NCI-H2029 (cell line): ENCODE measurements around the gene MRPL49.
A peak's percentile ranks its signal among the peaks of the same experiment; 100 is the strongest.

Experiments used
- DNase-seq: peaks from one replicate; lab custom pipeline; 2025; lab: John Stamatoyannopoulos, UW

Gene MRPL49

DNA sequence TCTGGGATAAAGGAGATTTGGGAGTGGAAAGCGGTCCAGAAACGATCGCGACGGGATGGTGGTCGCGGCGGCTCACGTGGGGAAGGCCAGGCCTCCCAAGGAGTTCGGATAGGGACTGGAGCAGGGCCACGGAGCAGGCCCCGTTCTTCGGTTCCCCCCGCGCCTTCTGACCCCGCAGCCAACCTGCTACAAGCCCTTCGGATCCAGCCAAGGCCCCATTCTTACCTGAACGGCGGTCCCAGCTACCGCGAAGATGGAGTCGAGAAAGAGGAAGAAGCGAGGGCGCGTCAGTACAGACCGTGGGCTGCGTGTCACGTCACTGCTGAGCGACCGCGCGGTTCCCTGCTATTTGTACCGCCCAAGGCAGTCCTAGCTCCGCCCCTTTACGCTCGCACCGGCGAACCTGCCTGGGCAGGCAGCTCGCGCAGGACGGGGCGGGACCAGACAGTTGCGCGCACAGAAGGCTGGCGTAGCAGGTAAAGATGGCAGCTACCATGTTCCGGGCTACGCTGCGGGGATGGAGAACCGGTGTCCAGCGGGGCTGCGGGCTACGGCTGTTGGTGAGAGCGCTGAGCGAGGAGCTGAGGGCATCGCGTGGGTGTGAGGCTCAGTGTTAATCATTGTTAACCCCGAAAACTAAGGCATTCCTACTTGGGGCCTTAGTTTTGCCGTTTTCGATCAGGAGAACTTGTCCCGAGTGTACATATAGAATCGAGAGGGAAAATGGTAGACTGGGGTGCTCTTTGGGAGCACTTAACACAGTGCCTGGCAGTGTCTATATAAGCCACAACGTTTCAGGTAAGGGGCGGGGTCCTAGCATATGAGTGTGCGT, at the start of gene MRPL49, which contains the start of gene FAU:
Gene MRPL49, plus strand, starts transcription at position 457 of the 832 bp plus-strand sequence. Its CDS starts 26 bp downstream, at position 483.
Gene FAU, minus strand, starts transcription at position 270 of the 832 bp plus-strand sequence. CDS start 321 bp downstream, outside the sequence.
- peak; percentile 99 for DNase-seq

DNA sequence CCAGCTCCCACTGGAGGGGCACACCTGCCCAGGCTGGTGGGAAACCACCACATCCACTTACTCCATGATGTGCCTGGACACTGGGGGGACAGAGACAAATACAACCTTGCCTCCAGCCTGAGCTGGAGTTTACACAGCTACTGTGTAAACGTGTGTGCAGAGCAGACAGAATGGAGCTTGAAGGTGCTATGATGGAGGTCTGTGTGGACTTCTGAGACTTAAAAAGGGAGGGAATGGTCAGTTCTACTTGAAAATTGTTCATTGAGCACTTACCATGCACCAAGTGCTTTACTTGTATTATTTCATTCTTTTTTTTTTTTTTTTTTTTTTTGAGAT, 49.5 kb upstream of the MRPL49 start:
- no peak for DNase-seq

DNA sequence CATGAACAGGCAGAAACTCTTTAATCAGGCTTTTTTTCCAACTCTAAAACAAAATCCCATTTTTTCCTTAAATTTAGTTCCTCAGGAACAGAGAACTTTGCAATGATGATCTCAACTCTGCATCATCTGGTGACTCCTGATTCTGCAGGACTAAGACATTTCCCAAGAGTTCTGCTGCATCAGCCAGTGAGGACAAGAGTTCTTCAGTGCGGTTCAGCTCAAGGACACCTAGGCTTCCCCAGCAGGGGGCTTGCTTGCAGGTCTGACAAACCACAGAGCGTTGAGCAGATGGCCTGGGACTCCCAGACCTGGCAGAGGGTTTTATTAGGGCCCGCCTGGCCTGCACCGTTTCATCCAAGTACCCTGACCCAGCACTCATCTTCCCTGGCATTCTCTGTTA, 44.7 kb upstream of the MRPL49 start:
- DNase-seq: no peak

- DNase-seq: peak; percentile 29
Measured at GRCh38 chr11:65078151-65078550, 44.0 kb upstream of the MRPL49 start.

DNA sequence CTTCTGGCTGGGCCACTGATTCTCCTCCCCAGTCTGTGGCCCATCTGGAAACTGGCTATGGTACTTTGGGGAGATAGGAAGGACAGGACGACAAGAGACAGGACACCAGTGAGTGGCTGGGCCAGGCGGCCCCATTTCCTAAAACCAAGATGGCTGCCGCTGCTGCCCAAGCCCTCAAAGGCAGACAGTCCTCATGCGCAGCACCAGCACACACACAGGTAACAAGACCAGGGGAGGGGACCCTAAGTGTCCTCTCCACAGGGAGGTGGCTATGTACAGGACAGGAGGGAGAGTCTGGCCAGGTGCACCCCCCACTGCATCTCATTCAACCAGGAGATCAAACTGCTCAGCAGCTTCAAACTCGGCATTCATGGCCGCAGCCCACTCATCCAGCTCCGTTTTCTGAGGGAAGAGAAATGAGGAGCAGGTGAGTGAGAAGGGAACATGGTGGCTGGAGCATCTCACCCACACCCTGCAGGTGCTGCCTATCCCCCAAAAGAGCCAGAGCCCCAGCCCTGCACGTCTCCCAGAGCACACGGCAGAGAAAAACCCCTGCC, 43.3 kb upstream of the MRPL49 start:
- DNase-seq: no peak

- DNase-seq: no peak
Measured at GRCh38 chr11:65083134-65083833, 38.8 kb upstream of the MRPL49 start.

GRCh38 chr11:65083834-65084597, 38.1 kb upstream of the MRPL49 start, which contains the start of the genes CDCA5 and ZFPL1:
CDCA5 (minus strand) TSS chr11:65084040; CDS start chr11:65083978, 62 bp downstream.
ZFPL1 (plus strand) TSS chr11:65084222; CDS start chr11:65084699, 477 bp downstream.
- peak; percentile 91 for DNase-seq

DNA sequence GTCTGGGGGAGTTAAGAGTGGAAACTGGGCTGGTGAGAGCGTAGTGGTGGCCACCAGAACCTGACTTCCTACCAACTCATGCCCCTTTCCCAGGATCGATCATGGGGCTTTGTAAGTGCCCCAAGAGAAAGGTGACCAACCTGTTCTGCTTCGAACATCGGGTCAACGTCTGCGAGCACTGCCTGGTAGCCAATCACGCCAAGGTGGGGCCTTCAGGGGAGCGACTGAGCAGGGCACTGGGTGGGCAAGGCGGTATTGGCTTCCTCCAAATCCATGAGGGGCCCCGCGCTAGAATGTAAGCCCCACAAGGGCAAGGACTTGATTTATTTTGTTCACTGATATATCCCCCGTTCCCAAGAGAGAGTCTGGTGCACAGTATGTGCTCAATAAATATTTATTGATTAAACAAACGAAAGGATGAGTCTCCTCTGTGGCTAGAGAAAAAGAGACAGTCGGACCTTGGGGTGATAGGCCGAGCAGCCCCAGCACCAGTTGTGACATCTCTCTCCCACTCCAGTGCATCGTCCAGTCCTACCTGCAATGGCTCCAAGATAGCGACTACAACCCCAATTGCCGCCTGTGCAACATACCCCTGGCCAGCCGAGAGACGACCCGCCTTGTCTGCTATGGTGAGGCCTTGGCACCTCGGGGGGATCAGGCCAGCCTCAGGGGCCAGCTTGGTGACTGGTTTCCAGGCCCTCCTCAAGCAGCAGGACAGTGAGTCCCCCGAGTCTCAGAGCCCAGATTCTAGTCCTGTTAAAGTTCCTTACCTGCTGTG, 37.3 kb upstream of the MRPL49 start:
- DNase-seq: no peak

DNA sequence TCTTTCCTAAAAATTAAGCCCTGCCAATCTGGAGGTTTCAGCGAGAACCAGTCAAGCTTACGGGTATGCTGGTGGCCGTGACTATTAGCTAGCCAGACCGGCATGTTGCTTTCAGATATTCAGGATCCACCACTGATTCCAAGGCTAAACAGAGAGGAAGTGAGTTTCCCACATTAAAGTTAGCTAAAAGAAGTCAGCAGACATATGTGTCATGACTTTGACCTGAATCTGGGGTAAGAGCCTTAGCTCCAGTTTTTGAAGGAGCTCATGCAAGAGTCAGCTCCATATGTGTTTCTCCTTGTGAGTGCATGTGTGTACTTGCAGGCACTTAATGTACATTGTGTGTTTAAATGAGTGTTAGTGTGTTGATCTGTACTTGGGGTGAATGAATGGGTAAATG, 36.7 kb upstream of the MRPL49 start:
- no peak for DNase-seq

DNA sequence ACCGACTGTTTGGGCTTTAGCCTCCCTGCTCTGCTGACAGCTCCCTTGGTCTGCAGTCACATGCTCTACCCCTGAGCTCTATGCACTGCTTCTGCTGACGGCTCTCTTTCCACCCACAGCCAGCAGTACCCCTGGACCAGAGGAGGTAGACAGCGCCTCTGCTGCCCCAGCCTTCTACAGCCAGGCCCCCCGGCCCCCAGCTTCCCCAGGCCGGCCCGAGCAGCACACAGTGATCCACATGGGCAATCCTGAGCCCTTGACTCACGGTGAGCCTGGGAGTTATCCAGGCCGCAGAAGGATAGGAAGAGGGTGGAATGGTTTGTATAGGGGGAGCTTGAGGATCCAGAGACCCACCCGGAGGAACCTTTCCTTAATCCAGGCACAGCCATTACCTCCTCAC, 35.3 kb upstream of the MRPL49 start:
- DNase-seq: no peak

GRCh38 chr11:65087216-65087615, 34.9 kb upstream of the MRPL49 start:
- DNase-seq: no peak

GRCh38 chr11:65087827-65088226, 34.3 kb upstream of the MRPL49 start:
- DNase-seq: no peak

GRCh38 chr11:65089621-65090020, 32.5 kb upstream of the MRPL49 start:
- no peak for DNase-seq

DNA sequence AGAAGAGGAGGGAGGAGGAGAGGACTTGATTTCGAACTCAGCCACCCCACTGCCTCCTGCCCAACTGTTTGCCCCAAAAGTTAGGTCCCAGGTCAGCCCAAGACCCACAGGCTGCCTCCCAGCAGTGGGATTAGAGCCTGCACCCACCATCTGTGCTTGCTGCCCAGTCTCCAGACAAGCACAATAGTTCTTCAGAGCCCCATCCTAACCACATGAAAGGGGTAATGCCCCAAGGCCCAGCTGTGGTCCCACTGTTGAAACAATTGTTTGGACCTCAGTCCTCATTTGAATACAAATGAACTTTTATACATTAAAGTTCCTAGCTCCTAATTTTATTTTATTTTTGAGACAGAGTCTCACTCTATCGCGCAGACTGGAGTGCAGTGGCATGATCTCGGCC, 31.5 kb upstream of the MRPL49 start:
- no peak for DNase-seq

GRCh38 chr11:65095427-65095826, 26.7 kb upstream of the MRPL49 start:
- DNase-seq: no peak

DNA sequence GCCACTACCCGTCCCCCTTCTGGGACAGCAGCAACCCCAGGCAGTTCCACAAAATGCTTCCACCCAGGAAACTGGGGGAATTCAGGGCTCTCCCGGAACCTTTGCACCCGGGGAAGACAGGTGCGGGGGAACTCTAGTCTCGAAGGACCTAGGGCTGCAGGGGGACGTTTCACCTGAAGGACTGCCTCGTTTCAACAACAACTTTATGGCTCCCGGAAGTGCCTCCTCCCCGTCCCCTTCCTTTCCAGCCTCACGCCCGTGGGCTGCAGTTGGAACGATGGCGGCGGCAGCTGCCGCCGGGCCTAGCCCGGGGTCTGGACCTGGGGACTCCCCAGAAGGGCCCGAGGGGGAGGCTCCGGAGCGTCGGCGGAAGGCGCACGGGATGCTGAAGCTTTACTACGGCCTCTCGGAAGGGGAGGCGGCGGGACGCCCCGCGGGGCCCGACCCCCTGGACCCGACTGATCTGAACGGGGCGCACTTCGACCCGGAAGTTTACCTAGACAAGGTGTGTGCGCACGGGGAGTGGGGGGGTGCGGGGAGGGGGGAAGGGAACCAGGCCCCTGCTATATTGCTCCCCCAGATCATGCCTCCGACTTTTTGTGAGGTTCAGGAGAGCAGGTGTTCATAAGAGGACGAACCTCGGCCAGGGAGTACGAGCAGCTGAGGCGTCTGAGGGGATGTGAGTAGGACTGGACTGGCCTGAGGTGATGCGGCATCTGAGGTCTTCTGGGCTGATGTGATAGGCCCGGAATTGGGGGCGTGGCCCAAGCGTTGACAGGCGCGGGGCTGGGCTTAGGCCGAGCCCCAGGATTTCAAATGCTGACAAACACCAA, 25.9 kb upstream of the MRPL49 start, which contains the start of gene VPS51:
Gene VPS51, plus strand, starts transcription at position 241 of the 833 bp plus-strand sequence. Its CDS starts 37 bp downstream, at position 278.
- DNase-seq: peak; percentile 86

- no peak for DNase-seq
Measured at GRCh38 chr11:65096926-65097325, 25.2 kb upstream of the MRPL49 start.

DNA sequence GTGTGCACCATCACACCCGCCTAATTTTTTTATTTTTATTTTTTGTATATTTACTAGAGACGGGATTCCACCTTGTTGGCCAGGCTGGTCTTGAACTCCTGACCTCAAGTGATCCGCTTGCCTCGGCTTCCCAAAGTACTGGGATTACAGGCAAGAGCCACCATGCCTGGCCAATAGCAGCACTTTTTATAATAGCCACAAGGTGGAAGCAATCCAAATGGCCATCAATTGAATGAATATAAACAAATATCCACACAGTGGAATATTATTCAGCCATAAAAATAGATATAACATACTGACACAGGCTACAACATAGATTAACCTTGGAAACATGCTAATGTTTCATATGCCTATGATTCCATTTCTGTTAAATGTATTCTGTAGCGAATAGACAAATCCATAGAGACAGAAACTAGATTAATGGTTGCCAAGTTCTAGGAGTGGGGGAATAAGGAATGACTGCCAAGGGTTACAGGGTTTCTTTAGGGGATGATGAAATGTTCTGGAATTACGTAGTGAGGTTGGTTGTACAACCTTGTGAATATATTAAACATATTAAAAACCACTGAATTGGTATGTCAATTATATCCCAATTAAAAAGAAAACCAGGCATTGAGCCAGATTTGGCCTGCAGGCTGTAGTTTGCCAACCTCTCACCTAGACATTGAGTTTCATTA, 21.3 kb upstream of the MRPL49 start:
- peak; percentile 56 for DNase-seq
